Peyer's patch (tissue), 4 donors: ENCODE results near the gene SLC17A3. TPM values are rescaled to one million over a fixed set of nuclear protein-coding genes. Genes with fewer than 3 reads are reported as not detected.

Experiments
- DNase-seq, 3 donors: peaks; one replicate each; pipeline ENCODE4 v3.0.0-alpha.2; 2017 to 2019
- H3K27ac ChIP-seq, 4 donors: fragments of 200-600 bp; sonication (generic); one replicate each; pipeline ENCODE4 v1.5.1; 2016 to 2019
- H3K27me3 ChIP-seq, 2 donors: fragments of 200-600 bp; sonication (generic); one replicate each; pipeline ENCODE4 v1.5.1; 2019
- H3K36me3 ChIP-seq, 3 donors: fragments of 200-600 bp; sonication (generic); one replicate each; pipeline ENCODE4 v1.5.1; 2016 to 2019
- H3K4me1 ChIP-seq, 4 donors: fragments of 200-600 bp; sonication (generic); one replicate each; pipeline ENCODE4 v1.5.1; 2016 to 2019
- H3K4me3 ChIP-seq, 4 donors: fragments of 200-600 bp; sonication (generic); 1 replicate in 3 of 4; 2 replicates in 1 of 4; pipeline ENCODE4 v1.5.1; 2016 to 2019; ENCODE audit warnings: mild to moderate bottlenecking in 1 of 4
- H3K9me3 ChIP-seq, 4 donors: fragments of 200-600 bp; sonication (generic); one replicate each; pipeline ENCODE4 v1.5.1; 2016 to 2019; ENCODE audit warnings: mild to moderate bottlenecking in 1 of 4
- CTCF ChIP-seq, 6 experiments: fragments of 450-650 bp in 4 of 6; fragments of 200-600 bp in 2 of 6; sonication (generic) in 1 of 6; IDR thresholded peaks; one replicate each; pipeline ENCODE4 v1.5.1; 2017 to 2019; ENCODE audit warnings: antibody characterized with exemption in 6 of 6, mild to moderate bottlenecking in 3 of 6, moderate library complexity in 1 of 6
- POLR2A ChIP-seq, 2 donors: fragments of 450-650 bp; IDR thresholded peaks; one replicate each; pipeline ENCODE4 v1.5.1; 2017; ENCODE audit warnings: antibody characterized with exemption in 2 of 2, mild to moderate bottlenecking in 2 of 2, moderate library complexity in 2 of 2
- total RNA-seq, 4 donors: library from RNA; depleted of rRNA; stranded (reverse); fragments of >200 nt; gene quantifications; one replicate each; pipeline ENCODE4 v1.1.0, GENCODE V29; 2016

SLC17A3 gene, protein sequence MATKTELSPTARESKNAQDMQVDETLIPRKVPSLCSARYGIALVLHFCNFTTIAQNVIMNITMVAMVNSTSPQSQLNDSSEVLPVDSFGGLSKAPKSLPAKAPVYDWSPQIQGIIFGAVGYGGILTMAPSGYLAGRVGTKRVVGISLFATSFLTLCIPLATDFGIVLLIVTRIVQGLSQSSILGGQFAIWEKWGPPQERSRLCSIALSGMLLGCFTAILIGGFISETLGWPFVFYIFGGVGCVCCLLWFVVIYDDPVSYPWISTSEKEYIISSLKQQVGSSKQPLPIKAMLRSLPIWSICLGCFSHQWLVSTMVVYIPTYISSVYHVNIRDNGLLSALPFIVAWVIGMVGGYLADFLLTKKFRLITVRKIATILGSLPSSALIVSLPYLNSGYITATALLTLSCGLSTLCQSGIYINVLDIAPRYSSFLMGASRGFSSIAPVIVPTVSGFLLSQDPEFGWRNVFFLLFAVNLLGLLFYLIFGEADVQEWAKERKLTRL
- not detected for total RNA-seq

DNA sequence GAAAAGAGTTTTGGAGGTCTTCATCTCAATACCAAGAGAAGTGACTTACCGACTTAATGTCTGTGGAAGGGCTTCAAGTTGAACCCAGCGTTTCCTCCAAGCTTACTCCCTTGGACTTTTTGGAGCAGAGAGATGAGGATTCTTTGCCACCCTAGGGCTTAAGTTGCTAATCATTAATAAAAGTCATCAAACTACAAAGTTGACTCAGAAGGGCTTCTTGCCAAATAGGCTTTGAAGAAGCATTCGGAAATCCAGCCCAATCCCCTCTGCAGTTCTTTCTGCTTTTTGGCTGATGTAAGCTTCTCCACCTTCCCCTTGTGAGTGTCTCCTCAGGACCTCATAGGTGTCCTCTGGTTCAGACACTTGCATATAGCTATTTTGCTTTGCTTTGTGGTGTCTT is at the start of gene SLC17A3:
Gene SLC17A3, minus strand, starts transcription at position 126 of the 400 bp plus-strand sequence. CDS start 5,856 bp downstream, outside the sequence.
- no peak for DNase-seq
- Histone ChIP-seq H3K36me3 (no peaks in the 10 kb centered on the region), H3K4me3 (no peak within 1 kb of the TSS), H3K27ac (no peak within 1 kb of the TSS), H3K27me3 (no peaks in the 10 kb centered on the region), H3K9me3 (no peaks in the 10 kb centered on the region), H3K4me1 (no peaks in the 10 kb centered on the region)
- TF ChIP-seq CTCF (IDR thresholded peaks at IDR 0.05) (no peak), POLR2A (IDR thresholded peaks at IDR 0.05) (no peak)

- H3K4me1 ChIP-seq, result no peaks in the 10 kb centered on the region
These were observed 48.3 kb upstream of the SLC17A3 start for GRCh38 chr6:25922301-25922700.

DNA sequence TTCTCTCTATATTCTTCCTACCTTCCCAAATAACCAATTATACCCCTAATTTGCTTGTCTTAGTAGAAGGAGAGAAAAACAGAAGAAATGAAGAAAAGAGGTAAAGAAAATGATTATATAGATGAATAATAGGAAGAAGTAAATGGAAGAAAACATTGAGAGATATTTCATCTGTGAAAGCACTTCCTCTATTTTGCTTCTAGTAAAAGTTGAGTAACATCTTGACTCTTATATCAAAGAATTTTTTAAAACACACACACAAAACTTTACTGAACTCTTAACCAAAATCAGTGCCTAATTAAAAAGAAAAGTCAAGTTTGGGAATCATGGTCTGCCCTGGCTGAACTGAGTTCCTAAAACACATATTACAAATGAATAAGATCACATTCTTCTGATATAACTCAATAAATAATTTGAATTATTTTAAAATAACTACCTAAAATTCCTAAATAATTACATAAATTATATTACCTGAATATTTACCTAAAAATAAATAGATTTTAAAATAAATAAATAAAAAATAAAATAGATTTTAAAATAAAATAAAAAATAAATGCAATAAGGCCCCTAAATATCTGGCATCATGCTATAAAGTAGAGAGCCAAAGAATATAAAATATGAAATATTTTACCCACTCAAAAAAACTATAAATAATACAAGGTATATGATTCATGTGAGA is 47.6 kb upstream of the SLC17A3 start:
- H3K27me3 ChIP-seq, result no peaks in the 10 kb centered on the region
- H3K36me3 ChIP-seq, result no peaks in the 10 kb centered on the region
- no peak for TF ChIP-seq CTCF (IDR thresholded peaks at IDR 0.05)
- TF ChIP-seq POLR2A (IDR thresholded peaks at IDR 0.05), result no peak
- no peaks in the 10 kb centered on the region for H3K4me1 ChIP-seq
- no peak for DNase-seq
- no peak overlapping the region for H3K27ac ChIP-seq
- H3K4me3 ChIP-seq, result no peak overlapping the region
- no peaks in the 10 kb centered on the region for H3K9me3 ChIP-seq

More at GRCh38 chr6:25922301-25922700, 48.3 kb upstream of the SLC17A3 start:
- Histone ChIP-seq H3K4me3 (no peak overlapping the region), H3K27ac (no peak overlapping the region), H3K27me3 (no peaks in the 10 kb centered on the region), H3K9me3 (no peaks in the 10 kb centered on the region), H3K36me3 (no peaks in the 10 kb centered on the region)
- no peak for DNase-seq
- TF ChIP-seq CTCF (IDR thresholded peaks at IDR 0.05), result no peak
- TF ChIP-seq POLR2A (IDR thresholded peaks at IDR 0.05), result no peak

- no peak for DNase-seq
- H3K9me3 ChIP-seq, result no peaks in the 10 kb centered on the region
- TF ChIP-seq CTCF (IDR thresholded peaks at IDR 0.05) (no peak), POLR2A (IDR thresholded peaks at IDR 0.05) (no peak)
- no peaks in the 10 kb centered on the region for H3K27me3 ChIP-seq
- H3K4me3 ChIP-seq, result no peak overlapping the region
- H3K4me1 ChIP-seq, result no peaks in the 10 kb centered on the region
- no peak overlapping the region for H3K27ac ChIP-seq
- no peaks in the 10 kb centered on the region for H3K36me3 ChIP-seq
These were observed 45.6 kb upstream of the SLC17A3 start for GRCh38 chr6:25919657-25920056.

DNA sequence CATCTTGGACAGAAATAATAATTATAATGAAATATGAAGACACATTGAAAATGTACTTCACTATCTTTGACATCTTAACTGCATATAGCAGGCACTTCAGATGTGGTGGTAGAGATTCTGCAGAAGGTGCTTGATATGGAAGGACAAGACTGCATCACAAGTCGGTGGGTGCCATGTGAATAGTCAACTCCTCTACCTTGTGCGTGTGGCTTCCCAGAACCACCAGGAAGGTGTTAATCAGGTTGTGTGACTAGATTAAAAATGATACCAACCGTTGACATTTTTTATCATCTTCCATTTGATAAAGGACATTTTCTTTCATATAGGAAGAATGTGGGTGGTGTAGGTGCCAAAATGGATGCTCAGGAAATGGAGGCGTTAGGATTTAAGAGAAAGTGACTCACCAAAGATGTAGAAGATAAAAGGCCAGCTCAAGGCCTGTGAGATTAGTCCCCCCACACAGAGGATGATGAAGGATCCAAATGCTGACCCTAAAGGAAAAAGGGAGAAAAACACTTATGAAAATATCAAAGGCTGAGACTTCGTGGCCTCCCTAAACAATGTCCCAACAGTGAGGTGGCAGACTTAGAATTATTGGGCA is 44.1 kb upstream of the SLC17A3 start:
- Histone ChIP-seq H3K27ac (no peak overlapping the region), H3K4me3 (no peak overlapping the region), H3K36me3 (no peaks in the 10 kb centered on the region), H3K9me3 (no peaks in the 10 kb centered on the region), H3K27me3 (no peaks in the 10 kb centered on the region), H3K4me1 (no peaks in the 10 kb centered on the region)
- TF ChIP-seq CTCF (IDR thresholded peaks at IDR 0.05), result no peak
- TF ChIP-seq POLR2A (IDR thresholded peaks at IDR 0.05), result no peak
- no peak for DNase-seq
